ENCODE results near the gene PRSS53. TPM values are rescaled to one million over a fixed set of nuclear protein-coding genes. Genes with fewer than 3 reads are reported as not detected.

Gene PRSS53
- total and polyA plus RNA-seq, 10 of the 15 experiments (the other 5 are each of a cell fraction or from before 2014, with no cell fraction given), result 0.35 to 3.4 (median 0.88) TPM; not detected in 2

DNA sequence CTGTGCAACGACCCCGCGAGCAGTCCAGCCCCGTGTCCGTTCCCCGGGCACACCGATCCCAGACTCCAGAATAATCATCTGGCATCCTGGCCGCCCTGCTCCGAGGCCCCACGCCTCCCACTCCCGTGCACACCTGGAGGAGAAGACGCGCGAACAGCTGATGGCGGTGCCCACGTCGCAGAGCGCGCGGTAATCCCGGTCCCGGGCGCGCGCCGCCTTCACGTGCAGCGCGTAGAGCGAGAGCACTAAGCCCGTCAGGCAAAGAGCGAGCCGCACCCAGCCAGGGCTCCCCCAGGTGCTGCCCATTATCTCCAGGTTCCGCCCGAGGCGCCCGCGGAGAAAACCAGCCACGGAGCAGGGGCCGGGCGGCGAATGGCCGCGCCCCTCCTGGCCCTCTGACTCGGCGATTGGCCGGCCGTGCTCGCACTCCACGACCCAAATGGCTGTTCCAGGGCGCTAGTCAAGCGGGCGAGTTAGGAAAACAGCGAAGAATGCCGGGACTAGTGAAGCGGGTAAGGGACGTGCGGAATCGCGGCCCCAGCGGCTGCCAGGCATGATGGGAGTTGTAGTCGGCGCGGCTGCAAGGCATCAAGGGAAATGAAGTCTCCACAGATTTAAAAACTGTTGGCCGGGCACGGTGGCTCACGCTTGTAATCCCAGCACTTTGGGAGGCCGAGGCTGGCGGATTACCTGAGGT is 5.8 kb upstream of the PRSS53 start, which contains the start of gene VKORC1 (continued):
- TF ChIP-seq PBX3 (IDR thresholded peaks at IDR 0.05; ENCODE audit: insufficient replicate concordance, low read depth, low read length) (peak; percentile 64), SREBF1 (IDR thresholded peaks at IDR 0.05; ENCODE audit: low read length) (peak; percentile 42; the same call in 1 of the 2 replicates), POLR2A (IDR thresholded peaks at IDR 0.05; ENCODE audit: low read depth, low read length) (peak; percentile 79), HCFC1 (IDR thresholded peaks at IDR 0.05; ENCODE audit: low read length) (peak; percentile 89), IKZF1 (conservative IDR thresholded peaks at IDR 0.05) (peak; percentile 96), IKZF2 (IDR thresholded peaks at IDR 0.05) (peak; percentile 82), HSF1 (IDR thresholded peaks at IDR 0.05; ENCODE audit: low read depth, low read length) (no peak), EED (IDR thresholded peaks at IDR 0.05; ENCODE audit: low read depth) (peak; percentile 73; the same call in 1 of the 2 replicates), POLR2AphosphoS2 (IDR thresholded peaks at IDR 0.05; ENCODE audit: low read depth, low read length) (no peak), RELA (IDR thresholded peaks at IDR 0.05; ENCODE audit: borderline replicate concordance, partially characterized antibody) (peak; percentile 71), CHD2 (IDR thresholded peaks at IDR 0.05; ENCODE audit: borderline replicate concordance, low read depth, low read length) (peak; percentile 51; the same call in 1 of the 2 replicates), PKNOX1 (IDR thresholded peaks at IDR 0.05) (peak; percentile 93)
- TF ChIP-seq, protein P1, sequence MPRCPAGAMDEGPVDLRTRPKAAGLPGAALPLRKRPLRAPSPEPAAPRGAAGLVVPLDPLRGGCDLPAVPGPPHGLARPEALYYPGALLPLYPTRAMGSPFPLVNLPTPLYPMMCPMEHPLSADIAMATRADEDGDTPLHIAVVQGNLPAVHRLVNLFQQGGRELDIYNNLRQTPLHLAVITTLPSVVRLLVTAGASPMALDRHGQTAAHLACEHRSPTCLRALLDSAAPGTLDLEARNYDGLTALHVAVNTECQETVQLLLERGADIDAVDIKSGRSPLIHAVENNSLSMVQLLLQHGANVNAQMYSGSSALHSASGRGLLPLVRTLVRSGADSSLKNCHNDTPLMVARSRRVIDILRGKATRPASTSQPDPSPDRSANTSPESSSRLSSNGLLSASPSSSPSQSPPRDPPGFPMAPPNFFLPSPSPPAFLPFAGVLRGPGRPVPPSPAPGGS (IDR thresholded peaks at IDR 0.05; ENCODE audit: borderline replicate concordance, insufficient read depth, low read depth, low read length, poor library complexity, severe bottlenecking), result no peak
- TF ChIP-seq, protein P2, sequence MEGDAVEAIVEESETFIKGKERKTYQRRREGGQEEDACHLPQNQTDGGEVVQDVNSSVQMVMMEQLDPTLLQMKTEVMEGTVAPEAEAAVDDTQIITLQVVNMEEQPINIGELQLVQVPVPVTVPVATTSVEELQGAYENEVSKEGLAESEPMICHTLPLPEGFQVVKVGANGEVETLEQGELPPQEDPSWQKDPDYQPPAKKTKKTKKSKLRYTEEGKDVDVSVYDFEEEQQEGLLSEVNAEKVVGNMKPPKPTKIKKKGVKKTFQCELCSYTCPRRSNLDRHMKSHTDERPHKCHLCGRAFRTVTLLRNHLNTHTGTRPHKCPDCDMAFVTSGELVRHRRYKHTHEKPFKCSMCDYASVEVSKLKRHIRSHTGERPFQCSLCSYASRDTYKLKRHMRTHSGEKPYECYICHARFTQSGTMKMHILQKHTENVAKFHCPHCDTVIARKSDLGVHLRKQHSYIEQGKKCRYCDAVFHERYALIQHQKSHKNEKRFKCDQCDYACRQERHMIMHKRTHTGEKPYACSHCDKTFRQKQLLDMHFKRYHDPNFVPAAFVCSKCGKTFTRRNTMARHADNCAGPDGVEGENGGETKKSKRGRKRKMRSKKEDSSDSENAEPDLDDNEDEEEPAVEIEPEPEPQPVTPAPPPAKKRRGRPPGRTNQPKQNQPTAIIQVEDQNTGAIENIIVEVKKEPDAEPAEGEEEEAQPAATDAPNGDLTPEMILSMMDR (IDR thresholded peaks at IDR 0.05 in 2 of 3, conservative IDR thresholded peaks at IDR 0.05 in 1 of 3; ENCODE audit: control insufficient read depth in 2 of 3, extremely low read depth in 1 of 3, insufficient read depth in 1 of 3, low read depth in 3 of 3, low read length in 3 of 3), result no peak
- TF ChIP-seq, protein P3, sequence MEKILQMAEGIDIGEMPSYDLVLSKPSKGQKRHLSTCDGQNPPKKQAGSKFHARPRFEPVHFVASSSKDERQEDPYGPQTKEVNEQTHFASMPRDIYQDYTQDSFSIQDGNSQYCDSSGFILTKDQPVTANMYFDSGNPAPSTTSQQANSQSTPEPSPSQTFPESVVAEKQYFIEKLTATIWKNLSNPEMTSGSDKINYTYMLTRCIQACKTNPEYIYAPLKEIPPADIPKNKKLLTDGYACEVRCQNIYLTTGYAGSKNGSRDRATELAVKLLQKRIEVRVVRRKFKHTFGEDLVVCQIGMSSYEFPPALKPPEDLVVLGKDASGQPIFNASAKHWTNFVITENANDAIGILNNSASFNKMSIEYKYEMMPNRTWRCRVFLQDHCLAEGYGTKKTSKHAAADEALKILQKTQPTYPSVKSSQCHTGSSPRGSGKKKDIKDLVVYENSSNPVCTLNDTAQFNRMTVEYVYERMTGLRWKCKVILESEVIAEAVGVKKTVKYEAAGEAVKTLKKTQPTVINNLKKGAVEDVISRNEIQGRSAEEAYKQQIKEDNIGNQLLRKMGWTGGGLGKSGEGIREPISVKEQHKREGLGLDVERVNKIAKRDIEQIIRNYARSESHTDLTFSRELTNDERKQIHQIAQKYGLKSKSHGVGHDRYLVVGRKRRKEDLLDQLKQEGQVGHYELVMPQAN (conservative IDR thresholded peaks at IDR 0.05), result peak; percentile 84
- TF ChIP-seq, protein P4, sequence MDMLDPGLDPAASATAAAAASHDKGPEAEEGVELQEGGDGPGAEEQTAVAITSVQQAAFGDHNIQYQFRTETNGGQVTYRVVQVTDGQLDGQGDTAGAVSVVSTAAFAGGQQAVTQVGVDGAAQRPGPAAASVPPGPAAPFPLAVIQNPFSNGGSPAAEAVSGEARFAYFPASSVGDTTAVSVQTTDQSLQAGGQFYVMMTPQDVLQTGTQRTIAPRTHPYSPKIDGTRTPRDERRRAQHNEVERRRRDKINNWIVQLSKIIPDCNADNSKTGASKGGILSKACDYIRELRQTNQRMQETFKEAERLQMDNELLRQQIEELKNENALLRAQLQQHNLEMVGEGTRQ (IDR thresholded peaks at IDR 0.05; ENCODE audit: borderline replicate concordance, low read depth, low read length), result no peak

Measured in GM12878 (cell line).